Endothelial cell of umbilical vein (primary cell): ENCODE data around the gene CAMK2D. TPM values are rescaled to one million over a fixed set of nuclear protein-coding genes. Genes with fewer than 3 reads are reported as not detected.
"Not testable (repeated sequence)": the region's sequence is repeated elsewhere in the genome, so short reads cannot be mapped to it uniquely, and the experiment has no call there.

ENCODE experiments used
- BruUV-seq: library from RNA; stranded (reverse); fragments of 400-500 nt; replicated peaks from 2 replicates; lab custom pipeline; 2021; lab: Mats Ljungman, UMichigan
- CTCF ChIA-PET: fragments of 300-600, 350-600 bp; sonication (Branson Sonifier 250); formaldehyde crosslinking; loops from one replicate; lab custom pipeline; 2021; ENCODE audit warnings: antibody characterized with exemption, inconsistent platforms; lab: Charles Lee
- POLR2A ChIA-PET: fragments of 300-600, 350-600 bp; sonication (Branson Sonifier 250); formaldehyde crosslinking; loops from one replicate; lab custom pipeline; 2021; ENCODE audit warnings: antibody characterized with exemption, inconsistent platforms; lab: Charles Lee
- DNase-seq: peaks from one replicate; pipeline ENCODE4 v3.0.0-alpha.2; 2011; ENCODE audit warnings: low read depth, low spot score
- FAIRE-seq: peaks from 2 replicates; lab custom pipeline; 2011; peaks lifted over from hg19 to GRCh38; lab: Jason Lieb, UNC
- H2AFZ ChIP-seq: 2 replicates; pipeline ENCODE4 v1.6.0; 2012; ENCODE audit warnings: low read depth, low read length, control low read depth, inconsistent platforms
- H3K27ac ChIP-seq: 2 replicates; pipeline ENCODE4 v1.5.1; 2011; ENCODE audit warnings: low read depth, mild to moderate bottlenecking, control low read depth, low read length, moderate library complexity; ENCODE audit not compliant: insufficient read depth
- H3K27me3 ChIP-seq, 2 experiments: 2 replicates each; pipeline versions ENCODE4 v1.6.0 to v1.6.1; 2011; ENCODE audit warnings: low read length in 2 of 2, mixed read lengths in 1 of 2; ENCODE audit not compliant: control insufficient read depth in 2 of 2, insufficient read depth in 2 of 2
- H3K36me3 ChIP-seq, 2 experiments: 2 replicates in 1 of 2; 3 replicates in 1 of 2; pipeline ENCODE4 v1.5.1; 2011; ENCODE audit warnings: low read length in 2 of 2, mild to moderate bottlenecking in 1 of 2, moderate library complexity in 1 of 2; ENCODE audit not compliant: control insufficient read depth in 2 of 2, insufficient read depth in 2 of 2; ENCODE audit errors: extremely low read depth in 1 of 2
- H3K4me1 ChIP-seq: 3 replicates; pipeline ENCODE4 v1.5.1; 2011; ENCODE audit warnings: mild to moderate bottlenecking, low read length; ENCODE audit not compliant: control insufficient read depth, insufficient read depth; ENCODE audit errors: extremely low read depth
- H3K4me2 ChIP-seq: 2 replicates; pipeline ENCODE4 v1.6.1; 2011; ENCODE audit warnings: low read length, control low read depth, mixed read lengths; ENCODE audit not compliant: insufficient read depth
- H3K4me3 ChIP-seq, 3 experiments: fragments of 200-600 bp in 1 of 3; sonication (generic), shearing (Covaris generic) in 1 of 3; replicated peaks in 1 of 3; 2 replicates each; pipeline ENCODE4 v1.5.1; 2011 to 2016; ENCODE audit warnings: control low read depth in 3 of 3, low read length in 3 of 3, mild to moderate bottlenecking in 2 of 3, inconsistent platforms in 1 of 3, low read depth in 1 of 3, moderate library complexity in 1 of 3; ENCODE audit not compliant: insufficient read depth in 1 of 3
- H3K79me2 ChIP-seq: 2 replicates; pipeline ENCODE4 v1.6.0; 2012; ENCODE audit warnings: low read length, inconsistent platforms; ENCODE audit not compliant: control insufficient read depth, insufficient read depth
- H3K9ac ChIP-seq: replicated peaks from 2 replicates; pipeline ENCODE3; 2011; ENCODE audit warnings: low read length, control low read depth; ENCODE audit not compliant: insufficient read depth; ENCODE audit errors: extremely low read depth
- H3K9me1 ChIP-seq: replicated peaks from 3 replicates; pipeline ENCODE4 v1.6.0; 2011; ENCODE audit warnings: mild to moderate bottlenecking, low read length; ENCODE audit not compliant: control insufficient read depth, insufficient read depth; ENCODE audit errors: extremely low read depth
- H3K9me3 ChIP-seq: replicated peaks from 2 replicates; pipeline ENCODE4 v1.5.1; 2012; ENCODE audit warnings: low read length, inconsistent platforms; ENCODE audit not compliant: control insufficient read depth, insufficient read depth
- H4K20me1 ChIP-seq: replicated peaks from 2 replicates; pipeline ENCODE3; 2011; ENCODE audit warnings: mild to moderate bottlenecking, low read length; ENCODE audit not compliant: control insufficient read depth, insufficient read depth; ENCODE audit errors: extremely low read depth
- EZH2 ChIP-seq: IDR thresholded peaks from 2 replicates; pipeline ENCODE4 v1.6.1; 2012; ENCODE audit warnings: borderline replicate concordance, low read depth, mild to moderate bottlenecking, moderate library complexity, low read length, inconsistent platforms; ENCODE audit not compliant: severe bottlenecking
- FOS ChIP-seq: IDR thresholded peaks from 2 replicates; pipeline ENCODE4 v1.6.1; 2011; ENCODE audit warnings: mild to moderate bottlenecking, low read length, moderate library complexity, borderline replicate concordance; ENCODE audit not compliant: insufficient read depth
- GATA2 ChIP-seq: IDR thresholded peaks from 2 replicates; pipeline ENCODE4 v1.7.0; 2011; ENCODE audit warnings: low read depth, mild to moderate bottlenecking, moderate library complexity, mixed read lengths, low read length; ENCODE audit not compliant: insufficient read length, insufficient read depth
- JUN ChIP-seq: IDR thresholded peaks from 2 replicates; pipeline ENCODE4 v1.6.1; 2011; ENCODE audit warnings: borderline replicate concordance, low read depth; ENCODE audit not compliant: insufficient read length, insufficient read depth
- MYC ChIP-seq: IDR thresholded peaks from one replicate; pipeline ENCODE4 v1.6.1; 2011; ENCODE audit warnings: mild to moderate bottlenecking, low read depth, low read length
- POLR2A ChIP-seq: IDR thresholded peaks from 2 replicates; pipeline ENCODE4 v1.6.1; 2012; ENCODE audit warnings: low read depth, mild to moderate bottlenecking, control low read depth, low read length
- POLR2AphosphoS5 ChIP-seq: IDR thresholded peaks from 2 replicates; pipeline ENCODE4 v1.6.1; 2012; ENCODE audit warnings: low read depth, mild to moderate bottlenecking, control low read depth, low read length, moderate library complexity; ENCODE audit not compliant: insufficient read depth
- dilution Hi-C: fragments of 300-500 bp; cut with MboI; formaldehyde crosslinking; loops from one replicate; pipeline ENCODE4 v1.15.0; 2019; ENCODE audit warnings: low sequenced_read_pairs; ENCODE audit not compliant: extremely low pct_ligation_motif_present
- intact Hi-C: fragments of 100-400 bp; cut with micrococcal nuclease; formaldehyde crosslinking; loops from one replicate; pipeline ENCODE4 v1.10.0; 2022
- polyA plus RNA-seq, 4 experiments: library from polyadenylated mRNA; depleted of rRNA in 3 of 4; stranded (reverse) in 3 of 4; unstranded in 1 of 4; fragments of >200 nt; gene quantifications; 2 replicates each; pipeline versions ENCODE4 v1.2.1 to v1.2.3, GENCODE V29; 2011 to 2012; ENCODE audit warnings: missing spikeins in 1 of 4
- total RNA-seq: library from RNA; stranded (reverse); gene quantifications from 2 replicates; pipeline ENCODE4 v1.2.3, GENCODE V29; 2021
- TF ChIP-seq, protein P1 (sequence below), 2 donors: IDR thresholded peaks; 1 replicate in 1 of 2; 2 replicates in 1 of 2; pipeline ENCODE4 v1.5.1; 2011; ENCODE audit warnings: low read length in 2 of 2, mild to moderate bottlenecking in 2 of 2, moderate library complexity in 2 of 2, control low read depth in 1 of 2, inconsistent platforms in 1 of 2, low read depth in 1 of 2; ENCODE audit not compliant: insufficient read depth in 1 of 2; ENCODE audit errors: extremely low read depth in 1 of 2
- TF ChIP-seq, protein P2 (sequence below): IDR thresholded peaks from 2 replicates; pipeline ENCODE4 v1.6.1; 2011; ENCODE audit not compliant: insufficient read depth, insufficient read length

Gene CAMK2D
- total and polyA plus RNA-seq, 2 donors (not counting 3 experiments of a cell fraction or from before 2014, with no cell fraction given) = 10.4 to 30.7 TPM

DNA sequence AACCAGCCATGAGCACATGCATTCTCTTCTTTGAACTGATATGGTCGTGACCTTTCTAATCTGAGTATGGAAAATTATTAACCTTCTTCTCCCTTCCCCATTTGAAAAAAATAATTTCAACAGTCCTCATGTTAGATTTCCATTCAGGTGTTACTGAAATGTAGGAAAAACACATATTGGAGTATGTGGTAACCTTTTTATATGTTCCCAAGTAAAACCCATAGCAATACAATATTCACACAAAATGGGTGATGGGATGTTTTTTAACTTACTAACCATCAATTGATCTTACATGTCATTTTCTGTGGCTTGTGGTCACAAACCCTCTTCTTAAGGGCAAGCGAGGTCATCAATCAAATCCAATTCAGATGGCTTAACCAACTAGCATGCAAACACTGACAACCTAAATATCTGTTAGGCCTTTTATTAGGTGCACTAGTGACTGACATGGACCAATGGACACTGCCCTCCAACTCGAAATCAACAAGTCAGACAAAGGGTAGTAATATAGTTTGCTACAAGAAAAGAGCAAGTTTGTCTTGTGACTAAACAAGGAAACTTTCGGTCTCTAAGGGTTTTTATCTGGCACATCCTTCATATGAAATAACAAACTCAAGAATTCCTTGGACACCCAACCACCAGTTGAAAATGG, 74.3 kb downstream of the CAMK2D start:
- BruUV-seq = no TSS peak
- DNase-seq = no peak
- H3K4me2 ChIP-seq = no peak overlapping the region
- no peaks in the 10 kb centered on the region for H3K9me1 ChIP-seq
- ChIA-PET POLR2A (no interaction called here), CTCF (no interaction called here)
- no peaks in the 10 kb centered on the region for H3K79me2 ChIP-seq
- no peaks in the 10 kb centered on the region for H3K9me3 ChIP-seq
- TF ChIP-seq JUN = no peak
- TF ChIP-seq POLR2A = no peak
- TF ChIP-seq POLR2AphosphoS5 = no peak
- TF ChIP-seq GATA2 = no peak
- TF ChIP-seq EZH2 = no peak
- TF ChIP-seq, protein P1, sequence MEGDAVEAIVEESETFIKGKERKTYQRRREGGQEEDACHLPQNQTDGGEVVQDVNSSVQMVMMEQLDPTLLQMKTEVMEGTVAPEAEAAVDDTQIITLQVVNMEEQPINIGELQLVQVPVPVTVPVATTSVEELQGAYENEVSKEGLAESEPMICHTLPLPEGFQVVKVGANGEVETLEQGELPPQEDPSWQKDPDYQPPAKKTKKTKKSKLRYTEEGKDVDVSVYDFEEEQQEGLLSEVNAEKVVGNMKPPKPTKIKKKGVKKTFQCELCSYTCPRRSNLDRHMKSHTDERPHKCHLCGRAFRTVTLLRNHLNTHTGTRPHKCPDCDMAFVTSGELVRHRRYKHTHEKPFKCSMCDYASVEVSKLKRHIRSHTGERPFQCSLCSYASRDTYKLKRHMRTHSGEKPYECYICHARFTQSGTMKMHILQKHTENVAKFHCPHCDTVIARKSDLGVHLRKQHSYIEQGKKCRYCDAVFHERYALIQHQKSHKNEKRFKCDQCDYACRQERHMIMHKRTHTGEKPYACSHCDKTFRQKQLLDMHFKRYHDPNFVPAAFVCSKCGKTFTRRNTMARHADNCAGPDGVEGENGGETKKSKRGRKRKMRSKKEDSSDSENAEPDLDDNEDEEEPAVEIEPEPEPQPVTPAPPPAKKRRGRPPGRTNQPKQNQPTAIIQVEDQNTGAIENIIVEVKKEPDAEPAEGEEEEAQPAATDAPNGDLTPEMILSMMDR (IDR thresholded peaks at IDR 0.05; ENCODE audit: extremely low read depth in 1 of 2, insufficient read depth in 1 of 2, low read depth in 1 of 2, low read length in 2 of 2) = no peak
- no peak for TF ChIP-seq FOS
- no peak for TF ChIP-seq MYC
- TF ChIP-seq, protein P2, sequence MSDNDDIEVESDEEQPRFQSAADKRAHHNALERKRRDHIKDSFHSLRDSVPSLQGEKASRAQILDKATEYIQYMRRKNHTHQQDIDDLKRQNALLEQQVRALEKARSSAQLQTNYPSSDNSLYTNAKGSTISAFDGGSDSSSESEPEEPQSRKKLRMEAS = no peak
- FAIRE-seq = no peak
- dilution Hi-C loops = no loop called here
- no peak overlapping the region for H3K4me3 ChIP-seq
- H3K36me3 ChIP-seq = no peaks in the 10 kb centered on the region
- intact Hi-C loops = no loop called here
- H3K27me3 ChIP-seq = no peaks in the 10 kb centered on the region
- no peaks in the 10 kb centered on the region for H3K4me1 ChIP-seq
- H3K9ac ChIP-seq = no peak overlapping the region
- no peak overlapping the region for H2AFZ ChIP-seq
- no peak overlapping the region for H3K27ac ChIP-seq
- H4K20me1 ChIP-seq = no peaks in the 10 kb centered on the region

DNA sequence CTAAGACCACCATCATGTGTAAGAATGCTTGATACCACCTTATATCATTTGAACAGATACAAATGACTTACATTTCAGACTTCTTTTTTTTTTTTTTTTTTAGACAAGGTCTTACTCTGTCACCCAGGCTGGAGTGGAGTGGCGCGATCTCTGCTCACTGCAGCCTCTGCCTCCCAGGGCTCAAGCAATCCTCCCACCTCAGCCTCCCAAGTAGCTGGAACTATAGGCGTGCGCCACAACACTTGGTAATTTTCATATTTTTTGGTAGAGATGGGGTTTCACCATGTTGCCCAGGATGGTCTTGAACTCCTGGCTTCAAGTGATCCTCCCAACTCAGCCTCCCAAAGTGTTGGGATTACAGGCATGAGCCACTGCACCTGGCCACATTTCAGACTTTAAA, 76.4 kb downstream of the CAMK2D start:
- POLR2A ChIA-PET, BruUV-seq, intact Hi-C loops, H3K9me1 ChIP-seq, dilution Hi-C loops, FAIRE-seq, H3K36me3 ChIP-seq, H3K27ac ChIP-seq, H3K9me3 ChIP-seq, DNase-seq, H3K4me1 ChIP-seq, H3K79me2 ChIP-seq, H2AFZ ChIP-seq, H3K27me3 ChIP-seq, H4K20me1 ChIP-seq, H3K4me2 ChIP-seq, H3K4me3 ChIP-seq, H3K9ac ChIP-seq: not testable (repeated sequence)
- CTCF ChIA-PET = interaction anchor here (1.4 kb wide), 1 partner anchor 137 kb away, joined by 7 read pairs; no protein-coding TSS in a partner anchor
